Heart right ventricle (tissue), 16 donors: Measurements from ENCODE around the gene COL6A3. TPM values are rescaled to one million over a fixed set of nuclear protein-coding genes. Genes with fewer than 3 reads are reported as not detected.

Experiments
- ATAC-seq, 8 donors: fragments of 200-7000 bp; cut with Tn5 transposase; one replicate each; pipeline ENCODE4 v1.9.1; 2020; ENCODE audit warnings: mild to moderate bottlenecking in 8 of 8, moderate library complexity in 8 of 8, moderate number of reproducible peaks in 1 of 8
- DNase-seq, 2 donors: peaks; one replicate each; pipeline ENCODE4 v3.0.0-alpha.2; 2020
- H3K27ac ChIP-seq, 10 donors: fragments of 200-600 bp; sonication (generic) in 2 of 10; one replicate each; pipeline versions ENCODE4 v1.5.0 to v1.8.0; 2020 to 2022; ENCODE audit warnings: mild to moderate bottlenecking in 3 of 10
- H3K27me3 ChIP-seq, 7 donors: fragments of 200-600 bp; one replicate each; pipeline ENCODE4 v1.8.0; 2021 to 2022; ENCODE audit warnings: mild to moderate bottlenecking in 2 of 7
- H3K36me3 ChIP-seq, 9 donors: fragments of 200-600 bp; sonication (generic) in 1 of 9; one replicate each; pipeline versions ENCODE4 v1.5.0 to v1.8.0; 2020 to 2022; ENCODE audit warnings: mild to moderate bottlenecking in 2 of 9
- H3K4me1 ChIP-seq, 9 donors: fragments of 200-600 bp; sonication (generic) in 1 of 9; one replicate each; pipeline versions ENCODE4 v1.5.0 to v1.8.0; 2020 to 2022; ENCODE audit warnings: mild to moderate bottlenecking in 4 of 9
- H3K4me3 ChIP-seq, 10 donors: fragments of 200-600 bp; sonication (generic) in 2 of 10; one replicate each; pipeline versions ENCODE4 v1.5.0 to v1.8.0; 2020 to 2022; ENCODE audit warnings: mild to moderate bottlenecking in 7 of 10, moderate library complexity in 2 of 10
- H3K9me3 ChIP-seq, 11 donors: fragments of 200-600 bp in 10 of 11; sonication (generic) in 2 of 11; one replicate each; pipeline versions ENCODE4 v1.5.0 to v1.8.0; 2013 to 2022; ENCODE audit warnings: mild to moderate bottlenecking in 2 of 11, control low read depth in 1 of 11, moderate library complexity in 1 of 11
- CTCF ChIP-seq, 9 donors: fragments of 200-600 bp; sonication (generic) in 2 of 9; IDR thresholded peaks; one replicate each; pipeline versions ENCODE4 v1.5.0 to v1.8.0; 2021 to 2022; ENCODE audit warnings: antibody characterized with exemption in 9 of 9, mild to moderate bottlenecking in 5 of 9, moderate library complexity in 1 of 9
- WGBS, 2 donors: extraction: QIAGEN DNeasy Blood & Tissue Kit; methylation state at CpG; one replicate each; pipeline ENCODE4 v1.1.7; 2013; ENCODE audit warnings: inconsistent platforms in 1 of 2; 5-methylcytosine and 5-hydroxymethylcytosine counted together
- intact Hi-C, 10 donors: fragments of 100-400 bp; cut with DNase I; formaldehyde crosslinking; loops; one replicate each; pipeline versions ENCODE4 v1.11.1 to v1.14.2; 2022
- polyA plus RNA-seq, 2 donors: library from polyadenylated mRNA; stranded (reverse); fragments of 200-250 nt; gene quantifications; one replicate each; pipeline ENCODE4 v1.2.3, GENCODE V29; 2013
- total RNA-seq, 10 donors: library from RNA; stranded (reverse); fragmentation: NEBNext Ultra II Directional in 3 of 10; extraction: Animal tissue kit (Norgen Biotek cat#: 25700) in 3 of 10; gene quantifications; one replicate each; pipeline versions ENCODE4 v1.2.1 to v1.2.4, GENCODE V29; 2021 to 2023
- donor health status: Arrhythmogenic right ventricular cardiomyopathy.
- donor health status: ischemic (EF 13 %, LVEDD 7.1; RV severe dilation, severe dysfunction).
- donor health status: healthy with polysubstance abuse.
- donor health status: DM: no; HTN: yes; CAD: no.
- donor health status: DM: no; HTN: no; CAD: no.
- donor health status: ischemic (EF 25% LVEDD 6.9; RV normal size, moderate dysfunction).
- donor health status: ischemic (EF 25% LVEDD 5.7; RV mildly dilated, moderate dysfunction).
- donor health status: healthy.
- donor health status: DM: yes; HTN: yes; CAD: no.
- donor health status: Ischemic cardiomyopathy.
- donor health status: ischemic (EF 35%, LVEDD 5.7; RV mildly dilated, moderate dysfunction).
- donor health status: nonischemic (EF 11% LVEDD 7.7; RV severe dilation, severe dysfunction).
- donor health status: DM: yes; HTN: yes; CAD: no.
- donor health status: PGD.
- donor health status: ischemic (EF 29% LVEDD 5.4; RV normal size, mild dysfunction).
- donor health status: nonischemic (EF 23%, LVEDD 6.1; RV moderate dilation, normal function).

COL6A3 gene
- total and polyA plus RNA-seq, 12 donors, result 27.7 to 222 (median 47.5) TPM

GRCh38 chr2:237374284-237375060 is 39.5 kb downstream of the COL6A3 start:
- Histone ChIP-seq H3K4me3 (no peak overlapping the region), H3K27ac (no peak overlapping the region), H3K36me3 (peaks cover 0 to 87% (median 7%) of the 10 kb centered on the region in 9 donors), H3K27me3 (peaks cover 0 to 8% (median 0%) of the 10 kb centered on the region in 7 donors), H3K9me3 (peaks cover 0 to 2% (median 0%) of the 10 kb centered on the region in 11 donors), H3K4me1 (no peaks in the 10 kb centered on the region)
- intact Hi-C loops, result no loop called here
- no peak for ATAC-seq
- no peak for TF ChIP-seq CTCF (IDR thresholded peaks at IDR 0.05)
- WGBS, 2 donors, result 91 to 92% methylated on average over 35 of the region's 35 CpGs
- DNase-seq, result no peak

GRCh38 chr2:237371856-237372255 is 42.1 kb downstream of the COL6A3 start:
- TF ChIP-seq CTCF (IDR thresholded peaks at IDR 0.05), result no peak
- Histone ChIP-seq H3K4me3 (no peak overlapping the region), H3K27me3 (peaks cover 0 to 8% (median 0%) of the 10 kb centered on the region in 7 donors), H3K9me3 (no peaks in the 10 kb centered on the region), H3K4me1 (peaks cover 0 to 3% (median 0%) of the 10 kb centered on the region in 9 donors), H3K36me3 (peaks cover 0 to 92% (median 7%) of the 10 kb centered on the region in 9 donors), H3K27ac (no peak overlapping the region)
- ATAC-seq (no peak), DNase-seq (no peak)
- intact Hi-C loops, result no loop called here
- 90 to 91% methylated on average over 24 of the region's 24 CpGs for WGBS, 2 donors

- no peak for DNase-seq
- WGBS, 2 donors, result 92 to 93% methylated on average over 19 of the region's 19 CpGs
These were observed 48.3 kb downstream of the COL6A3 start for GRCh38 chr2:237365671-237366070.

GRCh38 chr2:237364655-237365054 is 49.3 kb downstream of the COL6A3 start:
- ATAC-seq, result peak in 1 of 8 donors; percentile 14
- Histone ChIP-seq H3K27ac (no peak overlapping the region), H3K9me3 (no peaks in the 10 kb centered on the region), H3K4me1 (peaks cover 0 to 26% (median 2%) of the 10 kb centered on the region in 9 donors), H3K36me3 (peaks cover 0 to 94% (median 0%) of the 10 kb centered on the region in 9 donors), H3K4me3 (no peak overlapping the region), H3K27me3 (peaks cover 0 to 10% (median 0%) of the 10 kb centered on the region in 7 donors)
- DNase-seq, result no peak
- intact Hi-C loops, result no loop called here
- 90 to 93% methylated on average over 7 of the region's 7 CpGs for WGBS, 2 donors
- no peak for TF ChIP-seq CTCF (IDR thresholded peaks at IDR 0.05)

More at GRCh38 chr2:237365671-237366070, 48.3 kb downstream of the COL6A3 start:
- Histone ChIP-seq H3K4me1 (peaks cover 0 to 21% (median 2%) of the 10 kb centered on the region in 9 donors), H3K27ac (no peak overlapping the region), H3K4me3 (no peak overlapping the region), H3K27me3 (peaks cover 0 to 4% (median 0%) of the 10 kb centered on the region in 7 donors), H3K36me3 (peaks cover 0 to 93% (median 0%) of the 10 kb centered on the region in 9 donors), H3K9me3 (no peaks in the 10 kb centered on the region)
- intact Hi-C loops, result no loop called here
- TF ChIP-seq CTCF (IDR thresholded peaks at IDR 0.05), result no peak
- ATAC-seq, result no peak
